Choroid plexus epithelial cell (primary cell): Measurements from ENCODE around the gene EPS15.

Experiments used
- DNase-seq: peaks from one replicate; pipeline ENCODE4 v3.0.0-alpha.2; 2010; ENCODE audit warnings: low read depth
- H3K4me3 ChIP-seq: 2 replicates; pipeline ENCODE4 v1.5.1; 2011; ENCODE audit warnings: low read depth, mild to moderate bottlenecking, control low read depth, low read length, moderate library complexity
- CTCF ChIP-seq: conservative IDR thresholded peaks from 2 replicates; pipeline ENCODE4 v1.5.1; 2011; ENCODE audit warnings: low read depth, mild to moderate bottlenecking, control low read depth, inconsistent platforms, low read length, moderate library complexity

EPS15 gene

GRCh38 chr1:51321924-51322280 is 197.2 kb downstream of the EPS15 start:
- TF ChIP-seq CTCF: no peak
- no peak overlapping the region for H3K4me3 ChIP-seq
- no peak for DNase-seq

DNA sequence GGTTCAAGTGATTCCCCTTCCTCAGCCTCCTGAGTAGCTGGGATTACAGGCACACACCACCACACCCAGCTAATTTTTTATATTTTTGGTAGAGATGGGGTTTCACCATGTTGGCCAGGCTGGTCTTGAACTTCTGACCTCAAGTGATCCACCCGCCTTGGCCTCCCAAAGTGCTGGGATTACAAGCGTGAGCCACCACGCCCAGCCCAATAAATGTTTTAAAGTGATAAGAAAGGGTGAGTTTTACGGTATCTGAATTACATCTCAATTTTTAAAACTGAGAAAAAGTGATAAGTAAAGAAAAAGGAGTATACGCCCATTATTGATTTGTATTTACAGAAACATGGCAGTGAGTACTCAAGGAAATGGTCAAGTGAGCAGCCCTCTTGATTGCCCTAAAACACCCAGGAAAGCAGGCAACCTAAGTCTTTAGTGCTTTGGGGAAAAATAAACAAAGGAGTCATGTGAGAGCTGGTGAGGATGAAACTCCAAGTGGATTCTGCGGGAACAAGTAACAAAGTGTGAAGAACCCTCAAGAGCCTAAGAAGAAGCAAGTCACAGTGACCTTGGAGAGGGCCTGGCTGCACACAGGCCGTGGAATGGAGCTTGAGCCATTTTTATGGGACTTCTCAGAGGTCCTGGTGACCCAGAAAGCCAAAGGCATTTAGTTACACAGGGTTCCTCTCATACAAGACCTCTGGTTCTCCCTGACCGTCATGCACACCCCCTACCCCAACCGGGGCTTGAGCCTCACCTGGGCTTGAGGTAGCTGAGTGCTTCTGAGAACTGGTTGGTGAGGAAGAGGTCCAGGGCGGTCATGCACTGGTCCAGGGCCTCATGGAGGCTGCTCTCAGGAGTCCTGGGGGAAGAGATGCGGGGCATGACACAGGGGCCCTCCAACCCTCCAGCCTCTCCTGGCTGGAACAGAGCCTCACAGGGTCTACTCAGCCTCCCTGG is 197.8 kb downstream of the EPS15 start:
- no peak for TF ChIP-seq CTCF
- DNase-seq: no peak
- no peak overlapping the region for H3K4me3 ChIP-seq

- DNase-seq: no peak
- TF ChIP-seq CTCF: no peak
- H3K4me3 ChIP-seq: no peak overlapping the region
These were observed 201.3 kb downstream of the EPS15 start for GRCh38 chr1:51317798-51318197.

DNA sequence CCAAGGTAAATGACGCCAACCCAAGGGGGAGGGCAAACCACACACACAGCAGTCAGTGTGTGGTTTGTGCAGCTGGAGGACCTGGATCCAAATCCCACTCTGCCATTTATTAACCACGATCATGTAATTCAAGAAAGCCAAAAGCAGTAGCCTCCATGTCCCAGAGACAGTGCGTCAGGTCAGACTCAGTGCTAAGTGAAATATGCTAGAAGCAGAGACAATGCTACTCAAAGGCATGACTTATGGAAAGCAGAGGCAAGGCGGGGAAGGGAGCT is 202.3 kb downstream of the EPS15 start:
- no peak for TF ChIP-seq CTCF
- no peak for DNase-seq
- H3K4me3 ChIP-seq: no peak overlapping the region

DNA sequence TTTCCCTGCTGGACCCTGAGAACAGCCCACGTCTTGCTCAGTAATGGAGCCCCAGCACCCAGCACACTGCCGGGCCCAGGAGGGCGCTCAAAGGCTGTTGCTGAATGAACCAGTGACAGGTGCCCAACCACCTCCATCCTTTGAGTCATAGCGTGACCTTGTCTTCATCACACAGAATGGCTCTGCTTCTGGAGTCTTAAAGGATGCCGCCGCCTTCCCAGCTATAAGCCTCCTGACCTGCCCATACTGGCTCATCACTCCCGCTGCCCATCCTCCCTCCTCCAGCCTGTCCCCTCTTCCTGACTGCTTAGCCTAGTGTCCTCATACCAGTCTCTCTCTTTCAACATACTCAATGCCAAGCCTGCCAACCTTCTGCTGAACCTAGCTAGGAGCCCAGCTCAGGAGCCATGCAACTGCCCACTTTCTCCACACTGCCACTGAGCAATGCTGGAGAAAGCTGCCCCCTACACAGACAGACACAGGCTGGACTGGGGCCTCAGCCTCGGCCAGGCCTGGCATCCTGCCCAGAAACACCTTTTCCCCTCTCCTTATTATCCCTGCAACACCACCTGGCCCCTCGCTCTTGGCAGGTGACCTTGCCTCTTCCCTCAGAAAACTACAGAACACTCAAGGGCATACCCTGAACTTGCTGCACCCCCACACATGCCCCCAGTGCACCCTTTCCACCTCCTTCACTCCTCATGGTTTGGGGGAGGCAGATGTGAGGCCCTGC is 202.8 kb downstream of the EPS15 start:
- DNase-seq: no peak
- no peak overlapping the region for H3K4me3 ChIP-seq
- TF ChIP-seq CTCF: no peak

GRCh38 chr1:51314974-51315373 is 204.1 kb downstream of the EPS15 start:
- TF ChIP-seq CTCF: no peak
- H3K4me3 ChIP-seq: no peak overlapping the region
- DNase-seq: no peak
